Omental fat pad (tissue), 4 donors: Measurements from ENCODE around the gene CHADL. TPM values are rescaled to one million over a fixed set of nuclear protein-coding genes. Genes with fewer than 3 reads are reported as not detected.

ENCODE experiments used
- ATAC-seq: fragments of 150-250 bp; one replicate; pipeline ENCODE4 v1.9.1; 2016; ENCODE audit warnings: mild to moderate bottlenecking, moderate library complexity; ENCODE audit not compliant: low FRiP score
- DNase-seq: peaks from one replicate; pipeline ENCODE4 v3.0.0-alpha.2; 2019; ENCODE audit warnings: low spot score
- CTCF ChIP-seq, 3 donors: fragments of 450-650 bp; IDR thresholded peaks; one replicate each; pipeline ENCODE4 v1.5.1; 2016 to 2017; ENCODE audit warnings: antibody characterized with exemption in 3 of 3, mild to moderate bottlenecking in 3 of 3, moderate library complexity in 2 of 3
- total RNA-seq, 4 donors: library from RNA; depleted of rRNA; stranded (reverse); fragments of >200 nt; gene quantifications; one replicate each; pipeline ENCODE4 v1.1.0, GENCODE V29; 2016

Gene CHADL, protein sequence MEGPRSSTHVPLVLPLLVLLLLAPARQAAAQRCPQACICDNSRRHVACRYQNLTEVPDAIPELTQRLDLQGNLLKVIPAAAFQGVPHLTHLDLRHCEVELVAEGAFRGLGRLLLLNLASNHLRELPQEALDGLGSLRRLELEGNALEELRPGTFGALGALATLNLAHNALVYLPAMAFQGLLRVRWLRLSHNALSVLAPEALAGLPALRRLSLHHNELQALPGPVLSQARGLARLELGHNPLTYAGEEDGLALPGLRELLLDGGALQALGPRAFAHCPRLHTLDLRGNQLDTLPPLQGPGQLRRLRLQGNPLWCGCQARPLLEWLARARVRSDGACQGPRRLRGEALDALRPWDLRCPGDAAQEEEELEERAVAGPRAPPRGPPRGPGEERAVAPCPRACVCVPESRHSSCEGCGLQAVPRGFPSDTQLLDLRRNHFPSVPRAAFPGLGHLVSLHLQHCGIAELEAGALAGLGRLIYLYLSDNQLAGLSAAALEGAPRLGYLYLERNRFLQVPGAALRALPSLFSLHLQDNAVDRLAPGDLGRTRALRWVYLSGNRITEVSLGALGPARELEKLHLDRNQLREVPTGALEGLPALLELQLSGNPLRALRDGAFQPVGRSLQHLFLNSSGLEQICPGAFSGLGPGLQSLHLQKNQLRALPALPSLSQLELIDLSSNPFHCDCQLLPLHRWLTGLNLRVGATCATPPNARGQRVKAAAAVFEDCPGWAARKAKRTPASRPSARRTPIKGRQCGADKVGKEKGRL
- 1 to 10 TPM in 3 of 4 donors, under 1 TPM in 1; 0.56 to 2.5 (median 1.4) TPM for total RNA-seq

DNA sequence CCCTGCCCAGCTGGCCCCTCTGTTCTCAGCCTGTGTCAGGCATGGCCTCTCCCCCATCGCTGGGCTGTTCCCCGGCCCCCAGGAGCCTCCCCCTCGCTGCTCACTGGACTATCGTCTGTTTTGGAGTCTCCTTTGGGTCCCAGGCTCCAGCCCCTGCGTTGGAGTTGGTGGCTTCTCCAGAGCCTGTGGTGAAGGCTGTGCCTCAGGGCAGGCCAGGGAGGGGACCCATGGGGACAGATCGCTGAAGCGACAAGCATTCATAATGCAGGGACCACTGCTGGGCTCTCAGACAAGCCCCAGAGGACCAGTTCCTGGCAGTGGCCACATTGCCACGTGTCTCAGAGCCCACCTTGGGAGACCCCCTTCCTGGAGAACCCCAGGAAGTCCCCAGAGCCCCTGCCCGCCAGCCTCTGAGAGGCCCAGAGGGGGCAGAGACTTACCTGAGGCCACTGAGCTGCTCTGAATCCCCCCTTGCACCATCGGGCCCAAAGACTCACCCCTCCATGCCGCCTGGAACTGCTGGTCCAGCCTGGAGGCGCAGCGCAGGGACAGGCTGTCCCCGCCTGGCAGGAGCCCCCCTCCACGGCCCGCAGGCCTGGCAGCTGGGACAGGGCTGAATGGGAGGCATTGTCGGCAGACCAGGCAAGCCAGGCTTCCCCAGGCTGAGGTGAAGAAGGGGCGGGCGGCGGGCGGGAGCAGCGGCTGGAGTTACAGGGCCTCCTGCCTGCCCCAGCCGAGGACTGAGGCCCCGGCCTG, at the start of gene CHADL:
CHADL (minus strand) TSS at position 555 of the 756 bp plus-strand sequence; CDS start at position 505, 50 bp downstream.
- ATAC-seq, result no peak

DNA sequence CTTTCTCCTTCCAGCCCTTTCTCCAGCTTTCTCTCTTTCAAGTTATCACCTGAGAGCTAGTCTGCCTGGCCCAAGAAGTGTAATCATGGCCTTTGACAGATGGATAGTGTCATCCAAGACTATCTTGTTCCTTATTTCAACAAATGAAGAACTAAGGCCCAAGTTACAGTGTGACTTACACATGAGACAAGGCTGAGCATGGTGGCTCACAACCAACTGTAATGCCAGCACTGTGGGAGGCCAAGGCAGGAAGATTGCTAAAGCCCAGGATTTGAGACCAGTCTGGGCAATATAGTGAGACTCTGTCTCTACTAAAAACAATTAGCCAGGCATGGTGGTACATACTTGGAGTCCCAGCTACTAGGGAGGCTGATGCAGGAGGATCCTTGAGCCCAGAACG, 48.9 kb upstream of the CHADL start:
- DNase-seq, result no peak
- TF ChIP-seq CTCF (IDR thresholded peaks at IDR 0.05), result no peak
- no peak for ATAC-seq

More for the DNA sequence above, at the start of gene CHADL:
- TF ChIP-seq CTCF (IDR thresholded peaks at IDR 0.05), result no peak
- no peak for DNase-seq

DNA sequence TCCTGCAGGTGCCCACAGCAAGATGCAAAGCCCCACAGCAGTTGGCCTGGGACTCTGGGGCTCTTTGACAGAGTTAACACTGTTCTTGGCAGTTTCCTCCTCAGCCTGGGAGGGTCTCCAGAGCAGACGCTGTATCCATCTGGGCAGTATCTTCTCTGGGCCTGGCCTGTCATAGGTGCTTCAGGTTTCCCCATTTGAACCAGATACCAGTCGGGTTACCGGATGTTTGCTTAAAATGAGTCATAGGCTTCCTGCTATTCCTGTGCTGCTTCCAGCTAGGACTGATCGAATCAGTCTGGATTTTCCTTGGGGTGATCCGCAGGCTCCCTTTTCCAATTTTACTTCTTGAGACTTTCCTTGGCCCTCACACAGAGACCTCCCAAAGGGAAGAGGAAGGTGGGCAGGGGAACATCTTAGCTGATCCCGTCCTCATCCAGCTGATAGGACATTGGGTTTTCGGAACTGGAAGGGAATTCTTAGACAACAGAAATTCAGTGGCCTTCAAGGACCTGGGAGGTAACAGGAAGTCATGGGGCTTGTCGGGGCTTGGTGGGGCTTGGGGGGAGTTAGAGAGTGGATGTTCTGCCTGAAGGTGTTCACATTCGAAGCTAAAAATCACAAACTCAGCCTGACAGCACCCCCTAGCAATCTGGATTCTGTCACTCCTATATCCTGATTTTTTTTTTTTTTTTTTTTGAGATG, 47.7 kb upstream of the CHADL start:
- TF ChIP-seq CTCF (IDR thresholded peaks at IDR 0.05), result no peak

DNA sequence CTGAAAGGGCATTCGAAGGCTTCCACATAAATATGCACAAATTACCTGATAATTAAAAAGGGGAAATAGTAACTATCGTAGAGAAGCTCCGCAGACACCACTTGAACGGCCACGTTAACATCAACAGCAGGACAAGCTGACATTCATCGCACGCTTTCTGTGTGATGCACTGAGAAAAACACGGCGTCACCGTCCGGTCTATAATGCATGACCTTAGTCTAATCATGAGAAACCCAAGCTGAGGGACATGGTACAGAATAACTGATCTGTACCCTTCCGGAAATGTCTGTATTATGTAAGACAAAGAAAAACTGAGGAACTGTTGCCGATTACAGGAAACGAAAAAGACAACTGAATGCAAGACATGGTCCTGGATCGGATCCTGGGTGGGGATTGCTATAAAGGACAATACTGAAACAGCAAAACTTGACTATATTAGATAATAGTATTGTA, 45.9 kb upstream of the CHADL start:
- TF ChIP-seq CTCF (IDR thresholded peaks at IDR 0.05), result no peak

More for the DNA sequence above, 47.7 kb upstream of the CHADL start:
- peak; percentile 27 for ATAC-seq
- no peak for DNase-seq

DNA sequence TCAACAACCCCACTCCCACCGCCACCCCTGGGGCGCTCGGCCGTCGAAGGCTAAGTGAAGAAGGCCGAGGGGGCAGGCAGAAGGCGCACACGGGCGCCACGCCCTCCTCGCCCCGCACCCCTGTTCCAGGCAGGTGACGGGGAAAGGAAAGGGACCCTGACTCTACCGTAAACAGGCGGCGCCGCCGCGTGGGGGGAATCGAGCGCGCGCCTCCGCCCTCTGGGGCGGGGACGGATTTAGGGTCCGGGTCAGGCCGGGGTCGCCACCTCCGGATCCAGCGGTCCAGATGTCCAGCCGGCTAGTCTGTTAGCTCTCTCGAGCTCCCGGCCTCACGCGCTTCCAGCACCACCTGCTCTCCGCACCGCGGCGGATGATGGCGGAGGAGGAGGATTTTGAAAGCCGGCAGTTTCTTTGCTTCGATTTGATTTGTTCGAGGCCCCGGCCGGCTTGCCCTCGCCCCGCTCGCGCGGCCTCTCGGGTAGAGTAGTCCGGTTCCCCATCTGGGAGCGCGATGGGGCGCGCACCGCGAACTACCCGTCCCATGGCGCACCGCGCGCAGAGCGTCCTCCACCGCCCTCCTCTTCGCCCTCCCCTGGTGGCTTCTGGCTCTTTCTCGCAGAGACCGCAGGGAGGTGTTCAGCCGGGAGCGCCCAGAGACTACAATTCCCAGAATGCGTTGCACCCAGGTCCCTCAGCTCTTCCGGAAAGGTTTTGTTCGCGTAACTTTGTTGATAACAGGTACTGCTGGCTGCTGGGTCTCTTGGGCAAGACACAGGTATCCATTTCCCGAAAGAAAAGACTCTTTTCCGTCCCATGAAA, 45.3 kb upstream of the CHADL start, which contains the start of gene RANGAP1:
RANGAP1 (minus strand) TSS at position 368 of the 819 bp plus-strand sequence. CDS start 5,143 bp downstream, outside the sequence.
- no peak for TF ChIP-seq CTCF (IDR thresholded peaks at IDR 0.05)
- DNase-seq (peak; percentile 82), ATAC-seq (peak; percentile 97)

More for the DNA sequence above, 45.9 kb upstream of the CHADL start:
- DNase-seq (no peak), ATAC-seq (no peak)
